HG02870 (cell line): ENCODE data around the gene METTL24.
A peak's percentile ranks its signal among the peaks of the same experiment; 100 is the strongest.
"Not testable (repeated sequence)": the region's sequence is repeated elsewhere in the genome, so short reads cannot be mapped to it uniquely, and the experiment has no call there.

Experiments
- ATAC-seq: cut with Tn5 transposase; IDR thresholded peaks from one replicate; pipeline ENCODE4 v1.9.1; 2021; ENCODE audit warnings: mild to moderate bottlenecking, moderate library complexity; ENCODE audit not compliant: unreplicated experiment

METTL24 gene

GRCh38 chr6:110277100-110277665, 81.0 kb downstream of the METTL24 start:
- no peak for ATAC-seq

- not testable (repeated sequence) for ATAC-seq
These were observed 85.4 kb downstream of the METTL24 start for GRCh38 chr6:110272781-110273180.

GRCh38 chr6:110271732-110272022, 86.5 kb downstream of the METTL24 start:
- no peak for ATAC-seq

- ATAC-seq: no peak
These were observed 88.0 kb downstream of the METTL24 start for GRCh38 chr6:110270165-110270564.

- no peak for ATAC-seq
These were observed 88.5 kb downstream of the METTL24 start for GRCh38 chr6:110269623-110270022.

- ATAC-seq: no peak
These were observed 91.2 kb downstream of the METTL24 start for GRCh38 chr6:110266996-110267395.

- peak; percentile 59 for ATAC-seq
These were observed 92.9 kb downstream of the METTL24 start for GRCh38 chr6:110265273-110265672.

GRCh38 chr6:110256366-110256765, 101.8 kb downstream of the METTL24 start:
- ATAC-seq: no peak

- no peak for ATAC-seq
These were observed 102.9 kb downstream of the METTL24 start for GRCh38 chr6:110255211-110255750.

- ATAC-seq: no peak
These were observed 107.3 kb downstream of the METTL24 start for GRCh38 chr6:110250838-110251237.

GRCh38 chr6:110250058-110250457, 108.1 kb downstream of the METTL24 start:
- no peak for ATAC-seq

GRCh38 chr6:110246900-110247546, 111.1 kb downstream of the METTL24 start:
- no peak for ATAC-seq

GRCh38 chr6:110246378-110246777, 111.8 kb downstream of the METTL24 start:
- no peak for ATAC-seq

- ATAC-seq: not testable (repeated sequence)
These were observed 113.5 kb downstream of the METTL24 start for GRCh38 chr6:110244621-110245020.

- ATAC-seq: no peak
These were observed 118.4 kb downstream of the METTL24 start for GRCh38 chr6:110239526-110240274.

GRCh38 chr6:110236007-110236406, 122.1 kb downstream of the METTL24 start:
- not testable (repeated sequence) for ATAC-seq

GRCh38 chr6:110233770-110234374, 124.3 kb downstream of the METTL24 start:
- peak; percentile 89 for ATAC-seq

GRCh38 chr6:110232450-110232849, 125.7 kb downstream of the METTL24 start:
- no peak for ATAC-seq

GRCh38 chr6:110226261-110226660, 131.9 kb downstream of the METTL24 start:
- no peak for ATAC-seq

GRCh38 chr6:110221738-110222137, 136.4 kb downstream of the METTL24 start:
- no peak for ATAC-seq

GRCh38 chr6:110217266-110217665, 140.9 kb downstream of the METTL24 start:
- ATAC-seq: no peak

- ATAC-seq: no peak
These were observed 142.0 kb downstream of the METTL24 start for GRCh38 chr6:110216140-110216539.
